NCI-H1417 treated with DMSO at 0.1 percent for 48 hours (cell line): Measurements from ENCODE around the gene SMAD5.

ENCODE experiments used
- DNase-seq: peaks from one replicate; lab custom pipeline; 2025; lab: John Stamatoyannopoulos, UW

Gene SMAD5

GRCh38 chr5:136222580-136223235 lies 90.1 kb downstream of the SMAD5 start:
- no peak for DNase-seq

- no peak for DNase-seq
These were observed 93.2 kb downstream of the SMAD5 start for GRCh38 chr5:136225796-136226195.

DNA sequence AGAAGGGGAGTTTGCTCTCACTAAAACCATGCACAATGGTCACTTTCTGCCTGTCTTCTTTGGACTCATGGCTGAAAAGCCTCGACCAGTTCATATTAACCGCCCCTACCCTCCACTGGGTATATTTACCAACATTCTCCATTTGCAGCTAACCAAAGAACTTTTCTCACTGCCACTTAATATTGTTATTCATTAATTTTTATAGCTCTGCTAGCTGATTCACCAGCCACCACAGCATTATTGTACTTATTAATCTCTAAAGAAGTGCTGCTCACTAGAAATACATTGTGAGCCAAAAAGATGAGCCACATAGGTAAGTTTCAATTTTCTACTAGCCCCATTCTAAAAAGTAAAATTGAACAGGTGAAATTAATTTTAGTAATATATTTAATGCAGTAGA lies 93.8 kb downstream of the SMAD5 start:
- no peak for DNase-seq

DNA sequence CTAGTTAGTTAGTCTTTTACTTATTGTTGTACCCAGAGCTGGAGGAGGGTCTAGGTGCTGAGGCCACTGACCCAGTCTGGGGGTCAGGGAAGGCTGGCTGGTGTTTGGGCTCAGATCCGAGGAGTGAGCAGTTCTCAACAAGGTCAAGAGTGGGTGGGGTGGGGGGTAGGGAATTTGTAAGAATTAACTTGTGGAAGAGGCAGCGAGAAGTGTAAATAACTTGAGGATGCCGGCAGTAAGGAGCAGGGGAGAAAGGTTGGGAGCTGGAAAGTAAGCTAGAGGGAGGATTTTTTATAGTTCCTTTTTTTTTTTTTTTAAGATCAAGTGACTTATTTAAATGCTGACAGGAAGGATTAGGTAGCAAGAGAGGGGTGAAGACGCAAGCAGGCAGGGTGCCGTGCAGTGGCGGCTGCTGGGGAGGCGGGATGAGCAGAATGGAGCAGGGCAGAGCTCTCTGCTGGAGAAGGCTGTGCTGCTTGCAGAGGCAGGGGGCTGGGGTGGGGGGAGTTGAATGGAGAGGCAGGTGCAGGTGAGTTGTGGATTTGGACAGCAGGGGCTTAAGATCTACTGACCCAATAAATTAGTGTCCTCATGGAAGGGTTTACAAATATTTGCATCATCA lies 95.6 kb downstream of the SMAD5 start:
- no peak for DNase-seq

DNA sequence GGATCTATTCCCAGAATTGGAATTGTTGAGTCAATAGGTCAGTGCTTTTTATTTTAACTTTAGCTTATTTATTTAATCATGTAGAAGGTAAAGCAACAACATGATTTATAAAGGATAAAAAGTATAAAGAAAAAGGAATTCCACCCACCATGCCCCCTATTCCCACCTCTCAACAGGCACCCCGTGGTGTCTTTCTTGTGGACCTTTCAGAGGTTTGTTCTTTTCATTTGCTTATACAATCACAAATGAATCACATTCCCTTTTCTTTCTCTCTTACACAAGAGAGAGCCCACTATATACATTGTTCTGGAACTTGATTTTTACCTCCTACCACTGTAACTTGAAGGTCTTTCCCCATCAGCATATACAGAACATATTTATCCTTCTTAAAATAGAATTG lies 97.5 kb downstream of the SMAD5 start:
- no peak for DNase-seq

GRCh38 chr5:136232316-136232715 lies 99.7 kb downstream of the SMAD5 start:
- DNase-seq, result no peak
